Measurements from ENCODE around the gene NPFFR1.

- no peak for TF ChIP-seq CTCF (IDR thresholded peaks at IDR 0.05)
- TF ChIP-seq POLR2AphosphoS5 (IDR thresholded peaks at IDR 0.05; ENCODE audit: low read depth, low read length) = no peak
- TF ChIP-seq SIN3A (IDR thresholded peaks at IDR 0.05; ENCODE audit: borderline replicate concordance, insufficient read depth, low read depth, low read length) = no peak
- no peak for TF ChIP-seq REST (IDR thresholded peaks at IDR 0.05; ENCODE audit: insufficient read depth in 1 of 2, low read depth in 2 of 2, low read length in 1 of 2)
- TF ChIP-seq TCF7L2 (IDR thresholded peaks at IDR 0.05; ENCODE audit: low read depth, low read length) = no peak
Observed at GRCh38 chr10:70283445-70284399, at the start of gene NPFFR1.

All from Panc1 (cell line).